Measurements from ENCODE around the gene DNAJB6.
A peak's percentile ranks its signal among the peaks of the same experiment; 100 is the strongest.

The DNAJB6 gene

GRCh38 chr7:157295338-157295737, 41.5 kb upstream of the DNAJB6 start:
- no peak overlapping the region for H3K27ac ChIP-seq

GRCh38 chr7:157297185-157297584, 39.6 kb upstream of the DNAJB6 start:
- TF ChIP-seq ZFX (IDR thresholded peaks at IDR 0.05; ENCODE audit: borderline replicate concordance), result no peak
- no peak for TF ChIP-seq CTCF (IDR thresholded peaks at IDR 0.05)
- no peak overlapping the region for H3K27ac ChIP-seq

More at GRCh38 chr7:157295338-157295737, 41.5 kb upstream of the DNAJB6 start:
- TF ChIP-seq CTCF (IDR thresholded peaks at IDR 0.05) (no peak), ZFX (IDR thresholded peaks at IDR 0.05; ENCODE audit: borderline replicate concordance) (no peak)

- TF ChIP-seq ZFX (IDR thresholded peaks at IDR 0.05; ENCODE audit: borderline replicate concordance), result no peak
- H3K27ac ChIP-seq, result no peak overlapping the region
Observed at GRCh38 chr7:157299317-157299612, 37.5 kb upstream of the DNAJB6 start.

DNA sequence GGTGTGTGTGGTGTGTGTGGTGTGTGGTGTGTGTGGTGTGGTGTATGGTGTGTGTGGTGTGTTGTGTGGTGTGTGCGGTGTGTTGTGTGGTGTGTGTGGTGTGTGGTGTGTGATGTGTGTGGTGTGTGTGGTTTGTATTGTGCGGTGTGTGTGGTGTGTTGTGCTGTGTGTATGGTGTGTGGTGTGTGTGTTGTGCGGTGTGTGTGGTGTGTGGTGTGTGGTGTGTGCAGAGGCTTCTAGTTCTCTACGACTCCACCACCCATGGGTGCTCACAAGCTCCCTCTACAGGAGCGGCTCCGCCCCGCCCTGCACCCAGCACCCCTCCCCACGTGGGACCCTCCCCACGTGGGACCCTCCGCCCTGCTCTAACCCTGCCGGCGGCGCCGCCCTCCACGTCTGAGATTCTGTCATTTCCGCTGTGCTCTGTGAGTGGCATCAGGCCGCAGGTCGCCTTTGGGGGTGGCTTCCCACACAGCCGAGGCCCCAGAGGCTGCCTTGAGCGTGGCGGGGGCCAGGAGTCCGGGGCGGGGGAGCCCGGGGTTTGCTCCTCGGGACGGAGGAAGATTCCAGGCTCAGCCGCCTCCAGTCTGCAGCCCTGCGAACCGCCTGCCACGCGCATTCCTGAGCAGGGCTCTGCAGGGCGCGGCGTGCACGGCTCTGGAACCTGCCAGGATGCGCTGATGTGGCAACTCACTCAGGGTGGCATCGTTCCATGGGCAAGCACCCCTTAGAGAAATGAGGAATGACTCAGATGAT, 37.0 kb upstream of the DNAJB6 start:
- H3K27ac ChIP-seq, result no peak overlapping the region
- TF ChIP-seq CTCF (IDR thresholded peaks at IDR 0.05) (peak; percentile 43), ZFX (IDR thresholded peaks at IDR 0.05; ENCODE audit: borderline replicate concordance) (no peak)

DNA sequence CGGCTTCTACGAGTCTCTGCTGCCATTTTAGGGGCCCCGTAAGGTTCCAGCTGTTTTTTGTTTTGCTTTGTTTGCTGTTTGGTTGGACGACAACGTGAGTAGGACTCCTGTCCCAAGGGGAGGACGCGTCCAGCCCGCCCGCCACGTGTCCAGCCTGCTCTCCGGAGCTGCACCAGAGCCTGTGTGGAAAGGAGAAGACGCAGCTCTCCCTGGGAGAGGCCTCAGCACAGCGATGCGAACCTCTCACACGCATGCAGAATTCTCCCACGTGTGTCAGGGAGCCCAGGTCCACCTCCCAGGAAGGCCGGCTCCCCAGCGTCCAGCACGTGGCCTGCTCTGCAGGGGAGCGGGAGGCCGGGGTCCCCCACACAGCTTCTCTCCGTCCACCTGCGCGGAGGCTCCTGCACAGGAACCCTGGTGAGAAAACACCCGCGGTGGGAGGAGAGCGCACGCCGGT, 36.4 kb upstream of the DNAJB6 start:
- no peak overlapping the region for H3K27ac ChIP-seq
- no peak for TF ChIP-seq CTCF (IDR thresholded peaks at IDR 0.05)
- no peak for TF ChIP-seq ZFX (IDR thresholded peaks at IDR 0.05; ENCODE audit: borderline replicate concordance)

DNA sequence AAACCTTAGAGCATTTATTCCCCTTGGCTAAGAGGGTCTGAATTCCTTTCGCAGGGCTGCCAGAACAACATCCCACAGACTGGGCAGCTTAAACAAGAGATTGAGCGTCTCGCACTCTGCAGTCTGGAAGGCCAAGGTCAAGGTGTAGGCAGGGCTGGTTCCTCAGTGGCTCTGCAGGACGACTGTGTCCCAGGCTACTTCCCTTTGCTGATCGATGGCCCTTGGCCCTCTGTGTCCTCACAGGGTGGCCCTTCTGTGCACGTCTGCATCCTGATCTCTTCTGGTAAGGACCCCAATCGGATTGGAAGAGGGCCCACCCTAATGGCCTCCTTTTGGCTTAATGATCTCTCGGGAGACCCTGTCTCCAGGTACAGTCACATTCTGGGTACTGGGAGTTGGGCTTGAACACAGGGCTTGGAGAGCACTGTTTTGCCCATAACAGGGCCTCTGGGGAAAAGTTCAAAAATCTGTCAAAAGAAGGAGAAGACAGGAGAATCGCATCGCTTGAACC, 35.1 kb upstream of the DNAJB6 start:
- no peak overlapping the region for H3K27ac ChIP-seq
- TF ChIP-seq ZFX (IDR thresholded peaks at IDR 0.05; ENCODE audit: borderline replicate concordance) (no peak), CTCF (IDR thresholded peaks at IDR 0.05) (no peak)

- H3K27ac ChIP-seq, result no peak overlapping the region
- TF ChIP-seq CTCF (IDR thresholded peaks at IDR 0.05) (no peak), ZFX (IDR thresholded peaks at IDR 0.05; ENCODE audit: borderline replicate concordance) (no peak)
Observed at GRCh38 chr7:157306846-157307838, 29.7 kb upstream of the DNAJB6 start.

All from 22Rv1 (cell line).